Aorta (tissue), 5 donors: ENCODE data around the gene DCUN1D5. TPM values are rescaled to one million over a fixed set of nuclear protein-coding genes. Genes with fewer than 3 reads are reported as not detected.
"Not testable (repeated sequence)": the region's sequence is repeated elsewhere in the genome, so short reads cannot be mapped to it uniquely, and the experiment has no call there.

Experiments used
- ATAC-seq: fragments of 200-7000 bp; cut with Tn5 transposase; one replicate; pipeline ENCODE4 v1.9.1; 2022; ENCODE audit warnings: moderate library complexity; ENCODE audit not compliant: low FRiP score
- DNase-seq, 2 donors: peaks; one replicate each; pipeline ENCODE4 v3.0.0-alpha.2; 2020
- H3K27ac ChIP-seq, 2 donors: one replicate each; pipeline ENCODE4 v1.5.1; 2013; ENCODE audit warnings: low read length in 2 of 2, mild to moderate bottlenecking in 2 of 2, moderate library complexity in 2 of 2, control low read depth in 1 of 2, inconsistent platforms in 1 of 2, low read depth in 1 of 2
- H3K27me3 ChIP-seq, 2 donors: one replicate each; pipeline ENCODE4 v1.6.1; 2013; ENCODE audit warnings: control low read depth in 1 of 2, low read length in 1 of 2, mild to moderate bottlenecking in 1 of 2, moderate library complexity in 1 of 2; ENCODE audit not compliant: insufficient read depth in 2 of 2, control insufficient read depth in 1 of 2
- H3K36me3 ChIP-seq, 2 donors: one replicate each; pipeline ENCODE4 v1.6.1; 2013; ENCODE audit warnings: control low read depth in 1 of 2, low read length in 1 of 2, mild to moderate bottlenecking in 1 of 2; ENCODE audit not compliant: insufficient read depth in 2 of 2, control insufficient read depth in 1 of 2
- H3K4me1 ChIP-seq, 2 donors: one replicate each; pipeline ENCODE4 v1.6.1; 2013; ENCODE audit warnings: low read length in 2 of 2, control low read depth in 1 of 2, mild to moderate bottlenecking in 1 of 2, moderate library complexity in 1 of 2; ENCODE audit not compliant: insufficient read depth in 2 of 2, control insufficient read depth in 1 of 2
- H3K4me3 ChIP-seq, 2 donors: one replicate each; pipeline ENCODE4 v1.5.1; 2013; ENCODE audit warnings: low read length in 2 of 2, control low read depth in 1 of 2, mild to moderate bottlenecking in 1 of 2
- H3K9me3 ChIP-seq: one replicate; pipeline ENCODE4 v1.6.1; 2013; ENCODE audit warnings: mild to moderate bottlenecking, low read length; ENCODE audit not compliant: control insufficient read depth
- WGBS, 2 donors: extraction: QIAGEN DNeasy Blood & Tissue Kit; methylation state at CpG; one replicate each; pipeline ENCODE4 v1.1.7; 2013; 5-methylcytosine and 5-hydroxymethylcytosine counted together
- intact Hi-C, 2 donors: fragments of 100-400 bp; cut with DNase I; formaldehyde crosslinking; loops; one replicate each; pipeline versions ENCODE4 v1.14.2 to v1.15.0; 2022
- polyA plus RNA-seq, 2 donors: library from polyadenylated mRNA; stranded (reverse); fragments of 200-250 nt; gene quantifications; one replicate each; pipeline ENCODE4 v1.2.3, GENCODE V29; 2013
- total RNA-seq, 2 donors: library from RNA; stranded (reverse); fragmentation: NEBNext Ultra II Directional; extraction: Animal tissue kit (Norgen Biotek cat#: 25700); gene quantifications; one replicate each; pipeline ENCODE4 v1.2.1, GENCODE V29; 2021
- donor health status: healthy with polysubstance abuse.
- donor health status: Bipolar disorder and iron deficiency.
- donor health status: DM: no; HTN: no; CAD: no.
- donor health status: DM: no; HTN: no; CAD: no.
- donor health status: DM: yes; HTN: yes; CAD: no.

The DCUN1D5 gene
- total and polyA plus RNA-seq, 4 donors: 10.5 to 20.0 (median 16.4) TPM

DNA sequence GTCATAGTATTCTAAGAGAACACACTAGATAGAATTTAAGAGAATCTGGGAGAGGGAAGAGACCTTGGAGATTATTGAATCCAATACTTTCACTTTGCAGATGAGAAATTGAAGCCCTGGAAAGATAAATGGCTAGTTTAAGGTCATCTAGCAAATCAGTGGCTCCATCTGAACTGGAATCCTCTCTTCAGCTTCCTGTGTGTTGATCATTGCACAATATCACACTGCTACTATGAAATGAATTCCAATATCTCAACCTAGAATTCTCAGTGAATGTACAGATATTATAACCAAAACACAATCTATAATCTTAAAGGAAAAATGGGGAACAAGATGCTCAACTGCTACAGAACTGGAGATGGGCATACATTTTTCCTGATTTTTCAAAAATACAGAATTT, 44.1 kb downstream of the DCUN1D5 start:
- H3K9me3 ChIP-seq: no peaks in the 10 kb centered on the region
- no peak overlapping the region for H3K4me3 ChIP-seq
- intact Hi-C loops: no loop called here
- no peaks in the 10 kb centered on the region for H3K4me1 ChIP-seq
- no peak overlapping the region for H3K27ac ChIP-seq
- no peaks in the 10 kb centered on the region for H3K36me3 ChIP-seq
- H3K27me3 ChIP-seq: no peaks in the 10 kb centered on the region
- DNase-seq: no peak
- no peak for ATAC-seq

DNA sequence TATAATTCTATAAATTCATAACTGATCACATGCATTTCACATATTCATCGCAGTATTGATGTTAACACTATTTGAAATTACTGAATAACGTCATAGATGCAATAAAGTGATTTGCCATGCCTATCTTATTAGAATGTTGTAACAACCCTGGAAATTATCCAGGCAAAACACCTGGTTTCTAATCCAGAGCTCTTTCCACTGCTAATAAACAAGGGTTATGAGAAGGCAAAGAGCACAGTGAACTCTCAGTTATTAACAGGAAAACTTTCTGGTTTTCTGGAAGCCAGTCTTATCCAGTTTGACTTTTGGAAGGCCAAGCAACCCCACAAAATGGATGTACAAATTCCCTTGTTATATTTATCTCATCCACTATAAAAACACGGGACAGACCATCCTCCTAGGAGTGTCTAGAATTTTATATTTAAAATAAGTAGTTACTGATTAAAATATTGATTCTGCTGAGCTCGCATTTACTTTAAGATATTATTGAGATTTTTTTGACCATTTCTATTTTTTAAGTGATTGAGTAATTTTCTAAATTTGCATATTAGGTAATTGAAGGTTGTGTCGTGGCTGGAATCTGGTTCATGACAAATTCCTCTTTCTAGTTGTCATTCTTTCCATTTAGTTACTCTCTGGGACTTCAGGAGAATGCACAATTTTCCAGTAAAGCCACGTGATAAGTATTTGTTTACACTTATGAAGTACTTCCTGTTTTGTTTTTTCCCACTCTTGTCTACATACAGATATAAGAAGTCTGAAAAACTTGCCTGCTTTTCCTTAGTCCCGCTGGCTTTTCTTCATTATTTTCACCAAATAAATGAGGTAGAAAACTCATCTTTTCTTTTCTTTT, 47.9 kb downstream of the DCUN1D5 start:
- ATAC-seq (no peak), DNase-seq (no peak)
- H3K4me1 ChIP-seq: no peaks in the 10 kb centered on the region
- H3K4me3 ChIP-seq: no peak overlapping the region
- 71 to 72% methylated on average over 7 of the region's 7 CpGs for WGBS, 2 donors
- intact Hi-C loops: no loop called here
- H3K27ac ChIP-seq: no peak overlapping the region
- H3K36me3 ChIP-seq: no peaks in the 10 kb centered on the region
- H3K9me3 ChIP-seq: no peaks in the 10 kb centered on the region
- no peaks in the 10 kb centered on the region for H3K27me3 ChIP-seq

DNA sequence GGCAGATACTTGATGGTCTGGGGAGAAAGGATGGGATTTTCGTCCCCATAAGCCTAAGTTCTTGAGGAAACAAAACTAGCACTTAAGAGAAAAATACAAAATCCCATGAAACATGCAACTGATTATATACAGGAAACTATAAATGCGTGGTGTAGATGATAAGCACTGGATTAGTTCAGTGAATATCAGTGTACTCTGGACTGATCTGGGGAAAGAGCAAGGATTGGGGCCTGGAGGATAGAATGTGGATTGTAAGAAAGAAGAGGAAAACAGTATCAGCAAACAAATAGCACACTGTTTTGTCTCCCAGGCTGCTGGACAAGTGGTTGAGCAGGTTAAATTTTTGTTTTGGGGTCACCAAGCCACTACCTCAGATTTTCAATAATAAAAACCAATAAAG, 49.8 kb downstream of the DCUN1D5 start:
- H3K27me3 ChIP-seq: no peaks in the 10 kb centered on the region
- no peaks in the 10 kb centered on the region for H3K9me3 ChIP-seq
- 50 to 58% methylated on average over 2 of the region's 2 CpGs for WGBS, 2 donors
- H3K4me1 ChIP-seq: no peaks in the 10 kb centered on the region
- intact Hi-C loops: no loop called here
- no peak for DNase-seq
- H3K4me3 ChIP-seq: no peak overlapping the region
- ATAC-seq: no peak
- H3K36me3 ChIP-seq: no peaks in the 10 kb centered on the region
- H3K27ac ChIP-seq: no peak overlapping the region

- no peaks in the 10 kb centered on the region for H3K4me1 ChIP-seq
- ATAC-seq (peak; percentile 41), DNase-seq (no peak)
- WGBS, 2 donors: 25 to 29% methylated on average over 4 of the region's 4 CpGs
- no peaks in the 10 kb centered on the region for H3K36me3 ChIP-seq
- no peak overlapping the region for H3K4me3 ChIP-seq
- no peaks in the 10 kb centered on the region for H3K27me3 ChIP-seq
- H3K27ac ChIP-seq: no peak overlapping the region
- H3K9me3 ChIP-seq: no peaks in the 10 kb centered on the region
- intact Hi-C loops: no loop called here
Measured at GRCh38 chr11:103035791-103036434, 56.0 kb downstream of the DCUN1D5 start.

DNA sequence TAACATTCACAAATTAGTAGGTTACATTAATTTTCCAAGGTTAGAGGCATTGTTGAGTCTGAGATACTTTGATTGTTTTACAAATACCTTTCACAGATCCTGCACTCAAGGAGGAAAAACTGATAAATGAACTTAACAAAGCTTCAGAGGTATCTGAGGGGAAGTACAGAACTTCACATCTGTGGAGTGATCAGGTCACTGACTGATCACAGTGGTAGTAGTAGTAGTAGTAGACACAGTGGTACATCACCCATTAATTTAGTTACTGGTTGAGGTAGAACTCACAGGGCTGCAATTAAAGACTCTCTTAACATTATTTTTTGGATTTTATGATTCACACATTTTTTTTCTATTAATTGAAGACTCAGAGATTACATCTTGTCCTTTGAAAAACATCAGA, 56.7 kb downstream of the DCUN1D5 start:
- Histone ChIP-seq H3K36me3 (no peaks in the 10 kb centered on the region), H3K4me1 (no peaks in the 10 kb centered on the region), H3K9me3 (no peaks in the 10 kb centered on the region), H3K4me3 (no peak overlapping the region), H3K27ac (no peak overlapping the region), H3K27me3 (no peaks in the 10 kb centered on the region)
- intact Hi-C loops: no loop called here
- ATAC-seq (no peak), DNase-seq (no peak)

DNA sequence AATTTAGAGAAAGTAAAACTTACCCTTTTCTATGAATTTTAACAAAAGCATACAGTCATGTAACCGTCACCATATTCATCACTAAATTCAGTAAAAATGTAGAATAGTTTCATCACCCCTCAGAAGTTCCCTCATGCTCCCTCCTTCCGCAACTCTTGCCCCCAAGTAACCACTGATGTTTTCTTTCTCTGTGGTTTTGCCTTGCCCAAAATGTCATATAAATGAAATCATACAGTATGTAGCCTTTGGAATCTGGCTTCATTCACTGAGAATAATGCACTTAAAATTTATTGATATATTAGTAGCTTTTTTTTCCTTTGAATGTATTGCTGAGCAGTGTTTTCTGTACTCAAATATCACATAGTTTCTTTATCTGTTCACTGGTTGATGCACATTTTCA, 60.1 kb downstream of the DCUN1D5 start:
- 58 to 77% methylated on average over 2 of the region's 2 CpGs for WGBS, 2 donors
- Histone ChIP-seq H3K4me3 (no peak overlapping the region), H3K9me3 (no peaks in the 10 kb centered on the region), H3K36me3 (no peaks in the 10 kb centered on the region), H3K27me3 (no peaks in the 10 kb centered on the region), H3K27ac (no peak overlapping the region), H3K4me1 (no peaks in the 10 kb centered on the region)
- intact Hi-C loops: no loop called here
- DNase-seq (no peak), ATAC-seq (no peak)

DNA sequence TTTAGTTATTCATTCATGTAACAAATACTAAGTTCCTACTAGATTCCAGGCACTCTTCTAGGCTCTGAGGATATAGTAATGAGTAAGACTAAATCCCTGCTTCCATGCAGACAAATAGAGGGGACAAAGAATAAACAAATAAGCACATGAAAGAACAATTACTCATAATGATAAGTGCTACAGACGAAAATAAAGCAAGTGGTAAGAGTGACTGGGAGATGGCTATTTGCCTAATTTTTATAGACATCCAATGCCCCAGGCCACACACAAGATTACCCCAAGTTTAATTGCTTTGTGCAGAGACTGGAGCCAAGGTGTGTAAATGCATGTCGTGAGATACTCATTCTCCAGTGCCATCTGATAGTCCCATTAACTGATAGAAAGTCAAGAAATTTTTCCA, 62.6 kb downstream of the DCUN1D5 start:
- no peaks in the 10 kb centered on the region for H3K27me3 ChIP-seq
- intact Hi-C loops: no loop called here
- 32 to 33% methylated on average over 2 of the region's 2 CpGs for WGBS, 2 donors
- ATAC-seq (no peak), DNase-seq (no peak)
- H3K36me3 ChIP-seq: no peaks in the 10 kb centered on the region
- H3K27ac ChIP-seq: no peak overlapping the region
- no peaks in the 10 kb centered on the region for H3K4me1 ChIP-seq
- H3K9me3 ChIP-seq: no peaks in the 10 kb centered on the region
- no peak overlapping the region for H3K4me3 ChIP-seq

DNA sequence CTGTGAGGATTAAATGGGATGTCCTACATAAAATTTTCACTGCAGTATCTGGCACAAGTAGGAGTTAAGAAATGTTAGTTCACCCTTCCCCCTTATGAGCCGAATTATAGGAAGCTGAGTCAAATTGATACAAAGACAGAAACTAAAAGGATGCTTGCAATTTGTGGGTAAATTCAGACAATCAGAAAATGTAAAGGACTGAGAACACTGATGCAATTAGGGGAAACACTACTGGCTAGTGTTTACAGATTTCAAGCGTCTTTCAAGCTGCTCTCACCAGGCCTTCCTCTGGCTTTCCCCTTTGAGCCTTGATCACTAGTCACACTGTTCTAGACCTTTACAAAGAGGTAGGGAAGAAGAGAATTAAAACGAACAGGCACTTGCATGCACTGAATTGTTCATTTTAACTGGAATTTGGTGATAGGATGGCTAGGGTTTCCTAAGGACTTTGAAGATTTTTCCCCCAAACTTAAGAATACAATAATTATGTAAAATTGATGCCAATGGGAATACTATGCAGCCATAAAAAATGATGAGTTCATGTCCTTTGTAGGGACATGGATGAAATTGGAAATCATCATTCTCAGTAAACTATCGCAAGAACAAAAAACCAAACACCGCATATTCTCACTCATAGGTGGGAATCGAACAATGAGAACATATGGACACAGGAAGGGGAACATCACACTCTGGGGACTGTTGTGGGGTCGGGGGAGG, 63.5 kb downstream of the DCUN1D5 start:
- ATAC-seq, H3K36me3 ChIP-seq, H3K4me3 ChIP-seq, H3K27me3 ChIP-seq, DNase-seq, H3K27ac ChIP-seq, H3K9me3 ChIP-seq, H3K4me1 ChIP-seq, intact Hi-C loops: not testable (repeated sequence)
- 77 to 85% methylated on average over 6 of the region's 7 CpGs for WGBS, 2 donors
